Measurements from ENCODE around the gene ZBTB7C. TPM values are rescaled to one million over a fixed set of nuclear protein-coding genes. Genes with fewer than 3 reads are reported as not detected.

Gene ZBTB7C
- total and polyA plus RNA-seq, 4 donors: 0.19 to 1.1 (median 0.45) TPM

- no peak overlapping the region for H3K4me3 ChIP-seq (ENCODE audit: low read depth in 1 of 3, low read length in 3 of 3)
- no peaks in the 10 kb centered on the region for H3K36me3 ChIP-seq (ENCODE audit: control insufficient read depth in 4 of 4, insufficient read depth in 3 of 4, low read depth in 1 of 4, low read length in 3 of 4)
- peaks cover 0 to 2% (median 0%) of the 10 kb centered on the region in 4 donors for H3K27me3 ChIP-seq (ENCODE audit: control insufficient read depth in 4 of 4, insufficient read depth in 4 of 4, low read length in 3 of 4)
- H3K9me3 ChIP-seq (ENCODE audit: control insufficient read depth in 4 of 4, low read length in 3 of 4): no peaks in the 10 kb centered on the region
- TF ChIP-seq RXRA (IDR thresholded peaks at IDR 0.05) (no peak), SP1 (IDR thresholded peaks at IDR 0.05) (no peak), ATF3 (IDR thresholded peaks at IDR 0.05) (no peak), JUND (IDR thresholded peaks at IDR 0.05) (no peak), EGR1 (IDR thresholded peaks at IDR 0.05; ENCODE audit: low read depth in 2 of 2) (no peak), HNF4A (conservative IDR thresholded peaks at IDR 0.05) (no peak), TAF1 (conservative IDR thresholded peaks at IDR 0.05) (no peak), FOXA1 (IDR thresholded peaks at IDR 0.05) (no peak), HNF4G (IDR thresholded peaks at IDR 0.05) (no peak), NR2F2 (IDR thresholded peaks at IDR 0.05) (no peak), GABPA (IDR thresholded peaks at IDR 0.05 in 1 of 2, conservative IDR thresholded peaks at IDR 0.05 in 1 of 2) (no peak), REST (IDR thresholded peaks at IDR 0.05) (no peak), YY1 (IDR thresholded peaks at IDR 0.05) (no peak), ZBTB33 (IDR thresholded peaks at IDR 0.05) (no peak), CTCF (IDR thresholded peaks at IDR 0.05; ENCODE audit: low read depth, low read length, missing input control) (no peak), RAD21 (IDR thresholded peaks at IDR 0.05) (no peak), MAX (IDR thresholded peaks at IDR 0.05) (no peak), FOXA2 (IDR thresholded peaks at IDR 0.05) (no peak)
- DNase-seq (ENCODE audit: low spot score): no peak
- H3K9ac ChIP-seq (ENCODE audit: low read depth in 1 of 2, low read length in 2 of 2): no peak overlapping the region
- WGBS: 79% methylated on average over 7 of the region's 7 CpGs
- H3K27ac ChIP-seq (ENCODE audit: low read depth in 1 of 2, low read length in 2 of 2): no peak overlapping the region
- H3K4me1 ChIP-seq (ENCODE audit: control insufficient read depth in 4 of 4, insufficient read depth in 4 of 4, low read length in 3 of 4): no peaks in the 10 kb centered on the region
Observed at GRCh38 chr18:48375150-48375800, 33.9 kb downstream of the ZBTB7C start.

All from liver (tissue), 9 donors.